ENCODE data around the gene SNX30. TPM values are rescaled to one million over a fixed set of nuclear protein-coding genes. Genes with fewer than 3 reads are reported as not detected.
A peak's percentile ranks its signal among the peaks of the same experiment; 100 is the strongest.

The SNX30 gene
- total RNA-seq, 2 experiments from 2014 or later, result 3.8 to 3.9 TPM

DNA sequence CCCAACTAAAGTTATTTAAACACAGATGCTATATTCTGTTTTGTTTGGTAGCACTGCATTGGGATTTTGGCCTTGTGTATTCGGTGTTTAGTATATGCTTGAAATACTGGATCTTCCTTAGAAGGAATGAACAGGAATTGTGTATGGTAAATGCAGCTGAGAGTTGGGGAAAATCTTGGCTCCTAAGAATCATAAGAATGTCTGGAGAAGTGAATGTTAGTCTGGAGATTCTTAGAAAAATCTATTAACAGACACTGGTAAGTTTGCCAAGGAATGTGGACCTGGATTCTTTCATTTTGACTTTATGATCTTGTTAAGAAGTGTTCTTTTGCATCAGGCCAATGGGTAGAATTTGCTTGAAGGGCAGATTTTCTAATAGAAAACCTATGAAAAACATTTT, 38.9 kb downstream of the SNX30 start:
- Mint-ChIP-seq H3K4me3 (no peak overlapping the region), H3K27me3 (no peaks in the 10 kb centered on the region), H3K9me3 (no peaks in the 10 kb centered on the region), H3K4me1 (ENCODE audit: low read depth) (peaks cover 21% of the 10 kb centered on the region), H3K36me3 (ENCODE audit: low read depth) (no peaks in the 10 kb centered on the region), H3K27ac (no peak overlapping the region)
- CTCF ChIA-PET, result no interaction called here
- POLR2A ChIA-PET, result no interaction called here
- intact Hi-C loops (cut with micrococcal nuclease), result no loop called here
- ATAC-seq (no peak), DNase-seq (no peak)
- no peak for TF ChIP-seq CTCF (IDR thresholded peaks at IDR 0.05)

- no peak overlapping the region for H3K27ac Mint-ChIP-seq
Observed at GRCh38 chr9:112789891-112790774, 39.6 kb downstream of the SNX30 start.

DNA sequence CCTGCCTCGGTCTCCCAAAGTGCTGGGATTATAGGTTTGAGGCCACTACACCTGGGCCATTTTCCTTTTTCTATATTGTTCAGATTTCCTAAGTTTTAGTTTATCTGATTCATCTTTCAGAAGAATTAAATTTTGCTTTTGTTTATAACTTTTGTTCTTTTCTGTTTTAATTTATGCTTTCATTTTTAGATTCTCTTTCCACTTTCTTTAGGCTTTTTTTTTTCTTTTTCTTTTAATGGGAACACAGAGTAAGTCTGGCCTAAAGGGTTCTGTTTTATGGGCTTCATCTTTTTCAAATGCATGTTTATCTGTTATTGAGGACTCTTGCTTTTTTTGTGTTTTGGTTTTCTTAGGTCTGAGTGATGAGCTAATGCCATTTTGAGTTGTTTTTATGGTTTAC, 42.1 kb downstream of the SNX30 start:
- H3K4me1 Mint-ChIP-seq (ENCODE audit: low read depth), result peaks cover 7% of the 10 kb centered on the region
- H3K4me3 Mint-ChIP-seq, result no peak overlapping the region
- no peak overlapping the region for H3K27ac Mint-ChIP-seq
- H3K27me3 Mint-ChIP-seq, result no peaks in the 10 kb centered on the region
- no peaks in the 10 kb centered on the region for H3K36me3 Mint-ChIP-seq (ENCODE audit: low read depth)
- POLR2A ChIA-PET, result interaction anchor here (0.8 kb wide), 2 partner anchors 74 to 77 kb away, joined by 3 to 4 read pairs; partner anchors contain the start of gene INIP
- no peak for TF ChIP-seq CTCF (IDR thresholded peaks at IDR 0.05)
- CTCF ChIA-PET, result interaction anchor here (0.6 to 4.2 kb wide), 41 partner anchors 10 to 695 kb away, joined by 3 to 36 read pairs (median 4); partner anchors contain the start of genes INIP and KIAA1958
- ATAC-seq (no peak), DNase-seq (no peak)
- intact Hi-C loops (cut with micrococcal nuclease), result loop anchor here (5.0 kb wide), 1 partner anchor 40 kb away; the partner anchor contains the start of gene SNX30
- no peaks in the 10 kb centered on the region for H3K9me3 Mint-ChIP-seq

More at GRCh38 chr9:112789891-112790774, 39.6 kb downstream of the SNX30 start:
- CTCF ChIA-PET, result interaction anchor here (1.5 to 4.2 kb wide), 2 partner anchors 71 to 411 kb away, joined by 3 to 36 read pairs; partner anchors contain the start of genes HSDL2 and INIP
- ATAC-seq, result no peak
- H3K9me3 Mint-ChIP-seq, result no peaks in the 10 kb centered on the region
- no peak overlapping the region for H3K4me3 Mint-ChIP-seq
- DNase-seq, result no peak
- POLR2A ChIA-PET, result no interaction called here
- TF ChIP-seq CTCF (IDR thresholded peaks at IDR 0.05), result no peak
- peaks cover 21% of the 10 kb centered on the region for H3K4me1 Mint-ChIP-seq (ENCODE audit: low read depth)
- H3K27me3 Mint-ChIP-seq, result no peaks in the 10 kb centered on the region
- intact Hi-C loops (cut with micrococcal nuclease), result loop anchor here (5.0 kb wide), 1 partner anchor 38 kb away; the partner anchor contains the start of gene SNX30
- no peaks in the 10 kb centered on the region for H3K36me3 Mint-ChIP-seq (ENCODE audit: low read depth)

DNA sequence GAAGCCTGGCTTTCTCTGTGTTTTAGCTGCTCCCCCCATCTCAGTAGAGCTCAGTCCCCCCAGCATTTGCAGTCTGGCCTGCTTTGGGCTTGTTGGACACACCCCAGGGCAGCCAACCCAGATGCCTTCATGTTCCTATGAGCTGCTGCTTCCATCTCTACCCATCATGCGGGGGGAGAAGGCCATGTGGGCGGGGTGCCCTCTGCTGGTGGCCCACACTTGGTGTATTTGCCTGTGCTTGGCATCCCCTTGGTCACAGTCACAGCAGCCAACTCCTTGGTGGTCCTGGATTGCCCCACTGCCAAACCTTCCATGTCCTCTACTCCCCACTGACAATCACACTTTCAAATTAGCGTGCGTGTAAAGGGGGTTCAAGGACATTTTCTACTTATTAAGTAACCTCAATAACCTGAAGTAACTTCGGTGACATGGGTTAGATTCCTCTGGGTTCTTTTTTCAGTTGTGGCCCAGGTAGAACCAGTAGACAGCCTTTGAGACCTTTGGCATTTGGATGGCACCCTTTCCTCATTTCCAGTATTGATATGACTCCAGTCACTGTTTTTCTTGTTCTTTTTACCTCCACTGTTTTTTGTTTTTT, 42.8 kb downstream of the SNX30 start:
- TF ChIP-seq CTCF (IDR thresholded peaks at IDR 0.05), result peak; percentile 68
- Mint-ChIP-seq H3K4me3 (no peak overlapping the region), H3K4me1 (ENCODE audit: low read depth) (peaks cover 7% of the 10 kb centered on the region), H3K36me3 (ENCODE audit: low read depth) (no peaks in the 10 kb centered on the region), H3K27ac (no peak overlapping the region), H3K27me3 (no peaks in the 10 kb centered on the region), H3K9me3 (no peaks in the 10 kb centered on the region)
- peak; percentile 100 for ATAC-seq
- ChIA-PET POLR2A (interaction anchor here (0.8 kb wide), 2 partner anchors 75 to 78 kb away, joined by 3 to 4 read pairs; partner anchors contain the start of gene INIP), CTCF (interaction anchor here (0.6 to 4.2 kb wide), 41 partner anchors 10 to 696 kb away, joined by 3 to 36 read pairs (median 4); partner anchors contain the start of genes INIP and KIAA1958)
- peak; percentile 92 for DNase-seq
- intact Hi-C loops (cut with micrococcal nuclease), result loop anchor here (5.0 kb wide), 1 partner anchor 41 kb away; the partner anchor contains the start of gene SNX30

Measured in activated CD8-positive, alpha-beta T cell treated with anti-CD3 and anti-CD28 coated beads for 36 hours (primary cell).